Effector CD4-positive, alpha-beta T cell (primary cell): ENCODE measurements around the gene SPDYC.

Source experiments
- DNase-seq: peaks from one replicate; pipeline ENCODE4 v3.0.0-alpha.2; 2020

The SPDYC gene

DNA sequence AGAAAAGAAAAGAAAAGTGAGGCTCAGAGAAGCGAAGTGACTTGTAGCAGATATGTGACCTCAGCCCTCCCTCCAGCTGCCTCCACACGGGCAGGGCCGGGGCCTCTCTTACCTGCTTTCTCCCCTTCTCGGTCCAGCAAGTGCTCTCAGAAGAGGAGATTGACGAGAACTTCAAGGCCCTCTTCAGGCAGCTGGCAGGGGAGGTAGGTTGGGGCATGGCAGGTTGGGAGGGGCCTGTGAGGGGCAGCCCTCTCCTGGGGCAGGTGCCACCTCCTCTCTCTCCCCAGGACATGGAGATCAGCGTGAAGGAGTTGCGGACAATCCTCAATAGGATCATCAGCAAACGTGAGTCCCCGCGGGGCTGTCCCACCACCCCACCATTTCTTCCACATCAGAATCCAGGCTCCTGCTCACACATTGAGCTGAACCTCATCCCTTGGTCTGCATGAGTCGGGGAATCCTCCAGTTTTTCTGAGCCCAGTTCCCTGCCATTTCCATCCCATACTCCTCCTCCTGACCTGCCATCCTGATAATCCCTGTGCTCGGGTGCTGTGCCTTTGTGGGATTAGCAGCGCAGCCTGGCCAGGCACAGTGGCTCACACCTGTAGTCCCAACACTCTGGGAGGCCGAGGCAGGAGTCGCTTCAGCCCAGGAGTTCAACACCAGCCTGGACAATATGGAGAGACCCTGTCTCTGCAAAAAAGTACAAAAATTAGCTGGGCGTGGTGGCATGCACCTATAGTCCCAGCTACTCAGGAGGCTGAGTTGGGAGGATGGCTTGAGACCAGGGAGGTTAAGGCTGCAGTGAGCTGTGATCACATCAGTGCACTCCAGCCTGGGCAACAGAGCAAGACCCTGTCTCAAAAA is 38.1 kb downstream of the SPDYC start:
- no peak for DNase-seq

- no peak for DNase-seq
Measured at GRCh38 chr11:65208785-65209710, 39.0 kb downstream of the SPDYC start.

DNA sequence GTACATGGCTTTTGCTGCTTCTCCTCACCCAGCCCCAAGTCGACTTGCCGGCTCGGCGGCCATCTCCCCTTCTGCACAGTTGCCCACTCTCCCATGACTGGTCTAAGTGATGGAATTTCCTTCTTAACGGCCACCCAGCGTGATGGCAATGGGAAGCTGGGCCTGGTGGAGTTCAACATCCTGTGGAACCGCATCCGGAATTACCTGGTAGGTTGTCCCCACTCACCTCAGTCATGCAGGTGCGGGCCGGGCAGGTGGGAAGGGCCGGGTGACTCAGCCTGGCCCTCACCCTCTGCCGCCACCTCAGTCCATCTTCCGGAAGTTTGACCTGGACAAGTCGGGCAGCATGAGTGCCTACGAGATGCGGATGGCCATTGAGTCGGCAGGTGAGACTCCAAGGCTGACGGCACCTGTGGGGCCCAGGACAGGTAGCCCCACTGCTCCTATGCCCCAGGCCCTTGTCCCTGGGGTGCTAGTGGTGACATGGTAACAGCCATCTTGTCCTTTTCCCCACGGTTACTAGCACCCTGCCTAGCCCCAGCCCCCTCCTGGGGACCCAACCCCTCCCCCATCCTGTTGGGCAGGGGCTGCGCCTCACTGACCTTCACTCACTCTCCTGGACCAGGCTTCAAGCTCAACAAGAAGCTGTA is 39.8 kb downstream of the SPDYC start:
- DNase-seq, result no peak

- DNase-seq, result no peak
Measured at GRCh38 chr11:65210361-65210731, 40.3 kb downstream of the SPDYC start.

- no peak for DNase-seq
Measured at GRCh38 chr11:65210748-65211147, 40.7 kb downstream of the SPDYC start.

GRCh38 chr11:65211293-65212105 is 41.5 kb downstream of the SPDYC start:
- DNase-seq, result no peak

- no peak for DNase-seq
Measured at GRCh38 chr11:65212226-65212801, 42.3 kb downstream of the SPDYC start.

- DNase-seq, result no peak
Measured at GRCh38 chr11:65213322-65214211, 43.5 kb downstream of the SPDYC start.

DNA sequence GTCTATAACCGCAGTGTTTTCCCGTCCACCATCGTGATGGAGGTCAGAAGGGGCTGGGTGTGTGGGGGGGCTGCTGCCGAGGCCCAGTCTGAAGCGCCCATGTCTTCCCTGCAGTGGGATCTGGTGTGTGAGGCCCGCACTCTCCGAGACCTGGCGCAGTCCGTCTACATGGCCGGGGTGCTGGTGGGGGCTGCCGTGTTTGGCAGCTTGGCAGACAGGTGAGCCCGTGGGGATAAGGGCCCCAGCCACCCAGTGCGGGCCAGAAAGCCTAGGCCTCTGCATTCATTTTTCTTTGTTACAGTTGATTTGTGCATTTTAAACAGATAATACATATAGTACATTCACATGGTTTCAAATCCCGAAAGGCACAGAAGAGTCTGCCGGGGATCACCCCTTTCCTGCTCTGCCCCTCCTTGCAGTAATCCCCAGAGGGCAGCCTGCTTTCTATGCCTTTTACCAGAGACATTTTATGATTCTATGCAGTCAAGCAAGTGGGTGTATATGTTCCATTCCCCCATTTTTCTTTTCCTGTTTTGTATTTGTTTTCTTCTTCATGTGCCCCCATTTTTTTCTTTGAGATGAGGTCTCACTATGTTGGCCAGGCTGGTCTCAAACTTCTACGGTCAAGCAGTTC is 44.3 kb downstream of the SPDYC start:
- DNase-seq, result no peak

- no peak for DNase-seq
Measured at GRCh38 chr11:65215441-65216076, 45.5 kb downstream of the SPDYC start.

GRCh38 chr11:65216830-65217229 is 46.8 kb downstream of the SPDYC start:
- DNase-seq, result no peak

DNA sequence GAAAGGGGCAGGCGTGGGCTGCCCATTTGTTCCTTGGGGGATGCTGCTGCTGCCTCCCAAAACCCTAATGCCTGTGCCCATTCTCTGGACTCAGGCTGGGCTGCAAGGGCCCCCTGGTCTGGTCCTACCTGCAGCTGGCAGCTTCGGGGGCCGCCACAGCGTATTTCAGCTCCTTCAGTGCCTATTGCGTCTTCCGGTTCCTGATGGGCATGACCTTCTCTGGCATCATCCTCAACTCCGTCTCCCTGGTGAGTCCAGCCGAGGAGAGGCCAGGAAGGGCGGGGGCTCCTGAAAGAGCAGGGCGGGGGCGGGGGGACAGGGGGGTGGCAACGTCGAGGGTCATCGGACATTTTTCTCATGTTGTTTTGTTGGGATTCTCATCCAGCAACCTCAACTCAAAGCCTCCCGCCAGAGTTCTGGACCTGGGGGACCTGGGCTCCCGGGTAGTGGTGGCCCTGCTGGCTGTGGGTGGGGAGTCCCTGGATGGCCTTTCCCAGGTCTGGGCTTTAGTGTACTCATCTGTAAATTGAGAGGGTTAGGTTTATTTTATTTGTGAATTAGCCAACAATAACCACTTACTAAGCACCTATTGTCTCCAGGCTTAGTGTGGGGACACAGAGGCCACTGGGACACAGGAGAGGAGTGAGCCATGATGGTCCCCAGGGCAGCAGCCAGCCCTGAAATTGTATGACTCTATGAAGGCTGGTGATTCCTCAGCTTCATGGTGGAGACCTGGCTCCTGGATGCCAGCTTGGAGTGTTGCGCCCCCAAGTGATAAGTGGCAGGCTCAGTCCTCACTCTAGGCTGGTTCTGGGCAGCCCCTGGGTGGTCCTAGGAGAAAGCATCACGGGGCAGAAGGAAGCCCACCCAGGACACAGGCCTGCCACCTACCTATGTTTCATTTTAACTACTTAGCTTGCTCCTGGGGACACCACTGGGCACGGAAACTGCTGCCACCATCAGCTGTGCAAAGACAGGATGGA is 47.7 kb downstream of the SPDYC start:
- DNase-seq, result no peak

- no peak for DNase-seq
Measured at GRCh38 chr11:65218446-65218845, 48.4 kb downstream of the SPDYC start.

DNA sequence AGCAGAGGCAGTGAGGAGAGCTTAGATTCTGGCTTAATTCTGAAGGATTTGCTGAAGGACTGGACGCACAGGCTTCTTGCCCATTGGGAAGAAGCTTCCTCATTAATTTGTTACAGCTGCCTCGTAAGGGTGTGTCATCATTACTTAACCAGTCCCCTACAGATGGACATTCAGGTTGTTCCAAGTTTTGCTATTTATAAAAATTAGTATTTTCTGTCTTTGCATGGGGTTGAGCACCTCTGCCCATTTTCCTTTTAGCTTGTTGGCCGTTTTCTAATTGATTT is 49.8 kb downstream of the SPDYC start:
- no peak for DNase-seq

DNA sequence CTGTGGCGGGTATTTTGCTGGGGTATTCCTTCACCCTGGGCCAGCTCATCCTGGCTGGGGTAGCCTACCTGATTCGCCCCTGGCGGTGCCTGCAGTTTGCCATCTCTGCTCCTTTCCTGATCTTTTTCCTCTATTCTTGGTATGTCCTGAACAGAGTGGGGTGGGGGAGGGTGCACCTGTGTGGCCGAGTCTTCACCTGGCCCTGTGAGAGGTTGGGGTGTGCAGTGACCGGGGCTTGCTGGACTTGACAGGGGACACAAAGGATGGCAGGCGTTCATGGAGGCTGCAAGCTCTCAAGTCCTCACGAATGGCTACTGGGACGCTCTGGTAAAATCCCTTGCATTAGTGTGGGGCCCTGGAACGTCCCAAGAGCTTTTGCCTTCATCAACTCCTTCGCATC is 51.0 kb downstream of the SPDYC start:
- DNase-seq, result no peak
